Panc1 (cell line): ENCODE data around the gene GDF2. TPM values are rescaled to one million over a fixed set of nuclear protein-coding genes. Genes with fewer than 3 reads are reported as not detected.

ENCODE experiments used
- ATAC-seq: fragments of 200-7000 bp; cut with Tn5 transposase; 2 replicates; pipeline ENCODE4 v1.9.1; 2020; ENCODE audit warnings: mild to moderate bottlenecking, moderate library complexity
- BruUV-seq: library from RNA; stranded (reverse); fragments of 400-500 nt; replicated peaks from 2 replicates; lab custom pipeline; 2021; lab: Mats Ljungman, UMichigan
- CTCF ChIA-PET: fragments of 300-600 bp; sonication (Branson Sonifier 250); formaldehyde crosslinking; loops from one replicate; lab custom pipeline; 2022; ENCODE audit warnings: antibody characterized with exemption; lab: Charles Lee
- POLR2A ChIA-PET: fragments of 300-600 bp; sonication (Branson Sonifier 250); formaldehyde crosslinking; loops from one replicate; lab custom pipeline; 2022; ENCODE audit warnings: antibody characterized with exemption; lab: Charles Lee
- DNase-seq: peaks from one replicate; pipeline ENCODE4 v3.0.0-alpha.2; 2010; ENCODE audit warnings: low read depth, low spot score
- H3K27ac ChIP-seq: 2 replicates; pipeline ENCODE4 v1.5.1; 2011; ENCODE audit warnings: mild to moderate bottlenecking, low read length, inconsistent platforms
- H3K27me3 ChIP-seq: fragments of 200-500 bp; sonication (Bioruptor generic); 2 replicates; pipeline ENCODE4 v1.6.0; 2014; ENCODE audit warnings: low read length, inconsistent platforms; ENCODE audit not compliant: control insufficient read depth, insufficient read depth
- H3K36me3 ChIP-seq: fragments of 200-500 bp; sonication (Bioruptor generic); 2 replicates; pipeline ENCODE4 v1.5.1; 2014; ENCODE audit warnings: inconsistent platforms, mild to moderate bottlenecking, low read length, moderate library complexity; ENCODE audit not compliant: control insufficient read depth, insufficient read depth
- H3K4me1 ChIP-seq: 2 replicates; pipeline ENCODE4 v1.5.1; 2011; ENCODE audit warnings: inconsistent platforms, mild to moderate bottlenecking, low read length, moderate library complexity; ENCODE audit not compliant: control insufficient read depth, insufficient read depth
- H3K4me3 ChIP-seq, 2 experiments: 2 replicates each; pipeline ENCODE4 v1.5.1; 2011 to 2012; ENCODE audit warnings: low read depth in 2 of 2, low read length in 2 of 2, mild to moderate bottlenecking in 2 of 2, inconsistent platforms in 1 of 2, moderate library complexity in 1 of 2
- H3K9me3 ChIP-seq: fragments of 200-500 bp; sonication (Bioruptor generic); 2 replicates; pipeline ENCODE4 v1.5.1; 2014; ENCODE audit warnings: low read depth, mild to moderate bottlenecking, inconsistent platforms, low read length, moderate library complexity; ENCODE audit not compliant: control insufficient read depth, insufficient read depth
- POLR2AphosphoS5 ChIP-seq: IDR thresholded peaks from 2 replicates; pipeline ENCODE4 v1.6.1; 2012; ENCODE audit warnings: mild to moderate bottlenecking, low read depth, low read length, moderate library complexity
- SIN3A ChIP-seq: IDR thresholded peaks from 2 replicates; pipeline ENCODE4 v1.6.1; 2012; ENCODE audit warnings: low read depth, mild to moderate bottlenecking, low read length, moderate library complexity, borderline replicate concordance; ENCODE audit not compliant: insufficient read depth
- TCF7L2 ChIP-seq: IDR thresholded peaks from 2 replicates; pipeline ENCODE4 v1.6.1; 2011; ENCODE audit warnings: mild to moderate bottlenecking, low read depth, low read length, inconsistent platforms
- in situ Hi-C: cut with HindIII; loops from 2 replicates; pipeline ENCODE4 v1.10.0; 2016; ENCODE audit warnings: low sequenced_read_pairs, low pct_unique_long_range_greater_than_20kb
- intact Hi-C: fragments of 100-400 bp; cut with micrococcal nuclease; formaldehyde crosslinking; loops from one replicate; pipeline ENCODE4 v1.10.0; 2022; ENCODE audit not compliant: unreplicated experiment
- total RNA-seq: library from RNA; stranded (reverse); gene quantifications from one replicate; pipeline ENCODE4 v1.2.1, GENCODE V29; 2021; ENCODE audit not compliant: unreplicated experiment
- TF ChIP-seq, protein P1 (sequence below), 2 experiments: IDR thresholded peaks; 2 replicates each; pipeline ENCODE4 v1.6.1; 2011 to 2012; ENCODE audit warnings: low read depth in 2 of 2, control low read depth in 1 of 2, low read length in 1 of 2, mild to moderate bottlenecking in 1 of 2, moderate library complexity in 1 of 2; ENCODE audit not compliant: insufficient read depth in 1 of 2
- TF ChIP-seq, protein P2 (sequence below): fragments of 450-650 bp; IDR thresholded peaks from 2 replicates; pipeline ENCODE4 v1.5.1; 2017; ENCODE audit warnings: mild to moderate bottlenecking

GDF2 gene
- total RNA-seq, 1 experiment from 2014 or later = not detected

DNA sequence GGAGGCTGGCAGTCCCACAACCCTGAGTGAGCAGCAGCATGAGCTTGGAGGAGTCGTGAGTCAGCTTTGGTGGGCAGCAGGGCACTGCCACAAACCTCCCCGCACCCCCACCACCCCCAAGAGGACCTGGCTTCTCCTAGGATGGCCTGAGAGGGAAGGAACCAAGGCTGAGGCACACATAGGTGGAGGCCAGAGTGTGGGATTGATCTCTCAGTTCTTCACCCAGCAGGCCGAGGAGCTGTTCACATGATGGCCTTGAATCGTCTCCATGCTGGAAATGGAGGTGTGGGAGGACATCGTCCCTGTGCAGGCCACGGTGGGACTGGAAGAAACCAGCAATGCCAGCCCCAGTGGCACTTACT lies 39.6 kb upstream of the GDF2 start:
- no peaks in the 10 kb centered on the region for H3K9me3 ChIP-seq
- TF ChIP-seq SIN3A = no peak
- TF ChIP-seq TCF7L2 = no peak
- TF ChIP-seq, protein P1, sequence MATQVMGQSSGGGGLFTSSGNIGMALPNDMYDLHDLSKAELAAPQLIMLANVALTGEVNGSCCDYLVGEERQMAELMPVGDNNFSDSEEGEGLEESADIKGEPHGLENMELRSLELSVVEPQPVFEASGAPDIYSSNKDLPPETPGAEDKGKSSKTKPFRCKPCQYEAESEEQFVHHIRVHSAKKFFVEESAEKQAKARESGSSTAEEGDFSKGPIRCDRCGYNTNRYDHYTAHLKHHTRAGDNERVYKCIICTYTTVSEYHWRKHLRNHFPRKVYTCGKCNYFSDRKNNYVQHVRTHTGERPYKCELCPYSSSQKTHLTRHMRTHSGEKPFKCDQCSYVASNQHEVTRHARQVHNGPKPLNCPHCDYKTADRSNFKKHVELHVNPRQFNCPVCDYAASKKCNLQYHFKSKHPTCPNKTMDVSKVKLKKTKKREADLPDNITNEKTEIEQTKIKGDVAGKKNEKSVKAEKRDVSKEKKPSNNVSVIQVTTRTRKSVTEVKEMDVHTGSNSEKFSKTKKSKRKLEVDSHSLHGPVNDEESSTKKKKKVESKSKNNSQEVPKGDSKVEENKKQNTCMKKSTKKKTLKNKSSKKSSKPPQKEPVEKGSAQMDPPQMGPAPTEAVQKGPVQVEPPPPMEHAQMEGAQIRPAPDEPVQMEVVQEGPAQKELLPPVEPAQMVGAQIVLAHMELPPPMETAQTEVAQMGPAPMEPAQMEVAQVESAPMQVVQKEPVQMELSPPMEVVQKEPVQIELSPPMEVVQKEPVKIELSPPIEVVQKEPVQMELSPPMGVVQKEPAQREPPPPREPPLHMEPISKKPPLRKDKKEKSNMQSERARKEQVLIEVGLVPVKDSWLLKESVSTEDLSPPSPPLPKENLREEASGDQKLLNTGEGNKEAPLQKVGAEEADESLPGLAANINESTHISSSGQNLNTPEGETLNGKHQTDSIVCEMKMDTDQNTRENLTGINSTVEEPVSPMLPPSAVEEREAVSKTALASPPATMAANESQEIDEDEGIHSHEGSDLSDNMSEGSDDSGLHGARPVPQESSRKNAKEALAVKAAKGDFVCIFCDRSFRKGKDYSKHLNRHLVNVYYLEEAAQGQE (IDR thresholded peaks at IDR 0.05; ENCODE audit: insufficient read depth in 1 of 2, low read depth in 2 of 2, low read length in 1 of 2) = no peak
- TF ChIP-seq POLR2AphosphoS5 = no peak
- TF ChIP-seq, protein P2, sequence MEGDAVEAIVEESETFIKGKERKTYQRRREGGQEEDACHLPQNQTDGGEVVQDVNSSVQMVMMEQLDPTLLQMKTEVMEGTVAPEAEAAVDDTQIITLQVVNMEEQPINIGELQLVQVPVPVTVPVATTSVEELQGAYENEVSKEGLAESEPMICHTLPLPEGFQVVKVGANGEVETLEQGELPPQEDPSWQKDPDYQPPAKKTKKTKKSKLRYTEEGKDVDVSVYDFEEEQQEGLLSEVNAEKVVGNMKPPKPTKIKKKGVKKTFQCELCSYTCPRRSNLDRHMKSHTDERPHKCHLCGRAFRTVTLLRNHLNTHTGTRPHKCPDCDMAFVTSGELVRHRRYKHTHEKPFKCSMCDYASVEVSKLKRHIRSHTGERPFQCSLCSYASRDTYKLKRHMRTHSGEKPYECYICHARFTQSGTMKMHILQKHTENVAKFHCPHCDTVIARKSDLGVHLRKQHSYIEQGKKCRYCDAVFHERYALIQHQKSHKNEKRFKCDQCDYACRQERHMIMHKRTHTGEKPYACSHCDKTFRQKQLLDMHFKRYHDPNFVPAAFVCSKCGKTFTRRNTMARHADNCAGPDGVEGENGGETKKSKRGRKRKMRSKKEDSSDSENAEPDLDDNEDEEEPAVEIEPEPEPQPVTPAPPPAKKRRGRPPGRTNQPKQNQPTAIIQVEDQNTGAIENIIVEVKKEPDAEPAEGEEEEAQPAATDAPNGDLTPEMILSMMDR = no peak
- ChIA-PET CTCF (no interaction called here), POLR2A (no interaction called here)
- H3K36me3 ChIP-seq = no peaks in the 10 kb centered on the region
- intact Hi-C loops = no loop called here
- in situ Hi-C loops = no loop called here
- no peak overlapping the region for H3K27ac ChIP-seq
- no TSS peak for BruUV-seq
- no peaks in the 10 kb centered on the region for H3K27me3 ChIP-seq
- ATAC-seq = no peak
- no peak overlapping the region for H3K4me3 ChIP-seq
- DNase-seq = no peak
- no peaks in the 10 kb centered on the region for H3K4me1 ChIP-seq

DNA sequence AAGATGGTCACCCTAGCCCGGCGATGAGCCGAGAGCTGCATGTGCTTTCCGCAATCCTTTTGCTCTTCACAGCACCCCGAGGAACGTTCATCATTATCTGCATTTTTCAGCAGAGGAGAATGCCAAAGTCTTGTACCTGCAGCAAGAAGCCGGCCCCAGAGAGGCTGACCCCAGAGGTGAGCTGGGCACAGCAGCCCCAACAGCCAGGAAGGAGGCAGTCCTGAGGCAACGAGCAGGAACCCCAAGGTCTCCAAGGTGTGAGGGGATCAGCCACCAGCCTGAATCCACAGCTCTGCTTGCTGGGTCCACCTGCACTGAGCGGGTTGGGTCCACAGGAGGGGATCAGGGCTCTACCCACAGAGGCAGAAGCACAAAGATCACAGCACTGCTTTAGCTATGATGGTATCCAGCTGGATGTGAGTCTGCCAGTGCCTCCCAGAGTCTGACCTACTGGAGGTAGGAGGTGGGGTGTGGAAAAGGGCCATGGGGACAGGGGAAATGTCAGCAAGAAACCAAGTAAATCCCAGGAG lies 39.1 kb upstream of the GDF2 start:
- H3K36me3 ChIP-seq = no peaks in the 10 kb centered on the region
- TF ChIP-seq SIN3A (no peak), TCF7L2 (no peak), POLR2AphosphoS5 (no peak)
- TF ChIP-seq, protein P2 = no peak
- TF ChIP-seq, protein P1 (IDR thresholded peaks at IDR 0.05; ENCODE audit: insufficient read depth in 1 of 2, low read depth in 2 of 2, low read length in 1 of 2) = no peak
- no peak overlapping the region for H3K27ac ChIP-seq
- no TSS peak for BruUV-seq
- H3K9me3 ChIP-seq = no peaks in the 10 kb centered on the region
- POLR2A ChIA-PET = no interaction called here
- H3K4me1 ChIP-seq = no peaks in the 10 kb centered on the region
- intact Hi-C loops = no loop called here
- H3K4me3 ChIP-seq = no peak overlapping the region
- in situ Hi-C loops = no loop called here
- CTCF ChIA-PET = no interaction called here
- ATAC-seq (no peak), DNase-seq (no peak)
- no peaks in the 10 kb centered on the region for H3K27me3 ChIP-seq
